NCI-H146 (cell line): ENCODE results near the gene CARMIL1.
"Not testable (repeated sequence)": the region's sequence is repeated elsewhere in the genome, so short reads cannot be mapped to it uniquely, and the experiment has no call there.

ENCODE experiments used
- DNase-seq: peaks from one replicate; lab custom pipeline; 2025; lab: John Stamatoyannopoulos, UW

The CARMIL1 gene

DNA sequence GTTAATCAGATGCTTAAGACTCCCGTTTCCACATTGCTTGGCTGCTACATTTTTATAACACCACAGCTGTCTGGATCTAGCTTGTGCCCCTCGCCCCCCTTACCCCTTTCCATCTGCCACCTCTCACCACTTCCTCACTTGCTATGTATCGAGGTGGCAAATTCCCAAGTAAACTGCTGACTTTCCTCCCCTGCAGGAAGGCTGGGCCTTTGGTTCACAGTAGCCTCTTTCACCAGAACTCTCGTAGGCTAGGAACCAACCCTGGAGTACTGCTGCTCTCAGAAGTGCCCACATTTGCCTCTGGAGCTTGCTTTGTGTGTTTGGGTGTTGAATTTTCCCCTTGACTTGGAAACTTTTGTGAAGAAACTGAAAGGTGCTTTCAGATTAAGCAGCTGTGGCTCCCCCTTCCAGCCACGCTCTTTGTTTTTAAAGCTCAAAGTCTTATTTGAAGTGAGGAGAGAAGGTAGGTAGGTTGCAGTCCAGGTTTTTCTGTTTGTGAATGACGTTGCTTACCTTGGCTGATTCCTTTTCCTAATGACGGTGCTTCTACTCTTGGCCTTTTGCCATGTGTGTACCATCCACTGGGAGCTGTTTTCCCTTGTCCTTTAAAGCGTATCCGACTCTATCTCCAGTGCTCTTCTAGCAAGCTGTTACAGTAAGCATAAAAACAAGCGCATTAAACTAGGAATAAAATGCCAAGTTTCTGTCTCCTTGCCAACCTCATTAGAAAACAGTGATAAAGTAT is 90.4 kb downstream of the CARMIL1 start:
- DNase-seq: peak; percentile 81

DNA sequence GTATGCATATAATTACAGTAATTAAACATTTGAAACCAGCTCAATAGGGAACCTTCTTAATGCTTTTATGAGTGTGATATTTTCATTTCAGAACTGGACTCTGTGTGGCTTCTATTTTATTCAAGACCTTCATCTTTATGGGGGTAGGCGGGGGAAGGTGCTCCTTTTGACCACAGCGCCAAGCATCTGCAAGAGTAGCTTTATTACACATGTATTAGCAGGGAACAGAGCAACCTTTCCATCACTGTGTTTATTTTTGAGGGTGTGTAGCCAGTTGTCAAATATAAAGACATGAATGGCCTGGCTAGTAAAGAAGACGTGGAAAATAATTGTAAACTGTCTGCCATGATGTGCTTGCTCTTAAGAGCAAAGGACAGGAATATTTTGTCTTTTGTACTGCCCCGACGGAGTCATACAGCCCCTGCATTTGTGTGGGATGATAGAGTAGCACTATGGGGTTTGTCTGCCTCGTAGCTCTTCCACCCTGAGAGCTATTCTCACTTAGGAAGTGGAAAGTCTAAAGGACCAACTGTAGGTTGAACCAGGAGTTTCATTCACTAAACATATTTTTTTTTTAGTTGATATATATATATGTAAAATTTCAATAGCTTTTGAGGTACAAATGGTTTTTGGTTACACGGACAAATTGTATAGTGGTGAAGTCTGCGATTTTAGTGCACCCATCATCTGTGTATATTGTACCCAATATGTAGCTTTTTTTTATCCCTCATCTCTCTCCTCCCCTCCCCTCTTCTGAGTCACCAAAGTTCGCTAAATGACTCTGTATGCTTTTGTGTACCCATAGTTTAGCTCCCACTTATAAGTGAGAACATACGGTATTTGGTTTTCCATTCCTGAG is 91.2 kb downstream of the CARMIL1 start:
- peak; percentile 81 for DNase-seq

DNA sequence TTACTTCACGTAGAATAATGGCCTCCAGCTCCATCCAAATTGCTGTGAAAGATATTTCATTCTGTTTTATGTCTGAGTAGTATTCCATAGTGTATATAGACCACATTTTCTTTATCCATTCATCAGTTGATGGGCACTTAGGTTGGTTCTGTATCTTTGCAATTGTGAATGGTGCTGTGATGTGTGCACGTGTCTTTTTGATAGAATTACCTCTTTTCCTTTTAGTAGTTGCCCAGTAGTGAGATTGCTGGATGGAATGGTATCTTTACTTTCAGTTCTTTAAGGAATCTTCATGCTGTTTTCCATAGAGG is 91.8 kb downstream of the CARMIL1 start:
- no peak for DNase-seq

DNA sequence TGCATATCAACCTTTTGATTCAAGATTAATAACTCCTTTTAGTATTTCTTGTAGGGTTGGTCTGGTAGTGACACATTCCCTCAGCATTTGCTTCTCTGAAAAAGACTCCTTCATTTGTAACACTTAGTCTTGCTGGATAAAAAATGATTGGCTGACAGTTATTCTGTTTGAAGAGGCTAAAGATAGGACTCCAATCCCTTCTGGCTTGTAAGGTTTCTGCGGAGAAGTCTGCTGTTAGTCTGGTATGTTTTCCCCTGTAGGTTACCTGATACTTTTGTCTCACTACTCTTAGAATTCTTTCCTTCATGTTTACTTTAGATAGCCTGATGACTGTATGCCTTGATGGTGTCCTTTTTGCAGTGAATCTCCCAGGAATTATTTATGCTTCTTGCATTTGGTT is 96.0 kb downstream of the CARMIL1 start:
- no peak for DNase-seq

DNA sequence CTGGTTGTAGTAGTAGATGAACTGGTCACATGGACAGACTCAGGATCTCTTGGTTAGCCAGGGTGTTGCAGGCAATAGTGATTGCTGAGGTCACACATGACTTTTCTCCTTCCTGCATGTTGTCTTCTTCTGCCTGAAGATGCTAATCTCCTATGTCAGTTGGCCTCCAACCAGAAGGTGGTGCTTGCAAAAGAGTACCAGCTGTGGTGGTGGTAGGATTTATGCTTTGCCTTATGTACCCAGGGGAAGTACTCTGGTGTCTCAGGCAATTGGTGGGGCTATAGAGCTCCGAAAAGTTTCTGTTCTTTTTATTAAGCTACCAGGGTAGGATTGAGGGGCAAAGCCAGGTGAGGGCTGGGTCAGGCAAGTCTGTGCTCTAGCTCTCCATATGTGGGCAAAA is 98.5 kb downstream of the CARMIL1 start:
- no peak for DNase-seq

DNA sequence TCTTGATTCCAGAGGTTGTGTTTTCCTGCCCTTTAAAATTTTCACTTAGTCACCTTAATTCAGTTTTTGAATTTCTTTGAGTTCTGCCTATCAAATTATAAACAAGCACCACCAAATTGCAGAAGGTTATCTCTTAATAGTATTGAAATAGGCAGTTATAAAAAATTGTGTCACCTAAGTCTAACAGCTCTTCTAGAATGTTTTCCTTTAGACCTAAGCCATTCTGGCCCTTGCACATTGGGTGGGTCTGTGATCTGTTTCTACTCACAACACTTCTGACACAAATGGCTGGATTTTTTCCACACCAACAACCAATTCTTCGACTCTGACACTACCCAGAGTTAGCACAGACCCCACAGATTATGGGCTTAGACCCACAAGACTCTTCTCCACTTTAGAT is 101.9 kb downstream of the CARMIL1 start:
- no peak for DNase-seq

DNA sequence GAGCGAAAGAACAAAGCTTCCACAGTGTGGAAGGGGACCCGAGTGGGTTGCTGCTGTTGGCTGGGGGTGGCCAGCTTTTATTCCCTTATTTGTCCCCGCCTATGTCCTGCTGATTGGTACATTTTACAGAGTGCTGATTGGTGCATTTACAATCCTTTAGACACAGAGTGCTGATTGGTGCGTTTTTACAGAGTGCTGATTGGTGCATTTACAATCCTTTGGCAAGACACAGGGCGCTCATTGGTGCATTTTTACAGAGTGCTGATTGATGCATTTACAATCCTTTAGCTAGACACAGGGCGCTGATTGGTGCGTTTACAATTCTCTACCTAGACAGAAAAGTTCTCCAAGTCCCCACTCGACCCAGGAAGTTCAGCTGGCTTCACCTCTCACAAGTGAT is 103.3 kb downstream of the CARMIL1 start:
- not testable (repeated sequence) for DNase-seq

DNA sequence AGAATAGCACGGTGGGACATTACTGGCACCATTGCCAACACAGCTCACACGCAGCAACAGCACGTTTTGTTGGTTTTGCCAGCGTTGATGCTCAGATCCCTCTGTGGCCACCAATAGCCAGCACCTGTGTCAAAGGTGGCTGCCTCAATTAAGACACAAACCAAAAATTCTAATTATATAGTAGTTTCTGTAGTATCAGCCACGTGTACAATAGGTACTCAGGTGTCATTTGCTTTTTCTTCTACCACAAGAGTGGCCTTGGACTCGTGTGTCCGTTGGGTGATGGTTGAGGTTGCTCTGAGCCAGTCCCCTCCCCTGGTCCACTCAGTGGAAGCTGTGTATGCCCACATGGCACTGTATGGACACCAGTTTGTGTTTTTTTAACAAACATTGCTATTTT is 105.1 kb downstream of the CARMIL1 start:
- DNase-seq: no peak

DNA sequence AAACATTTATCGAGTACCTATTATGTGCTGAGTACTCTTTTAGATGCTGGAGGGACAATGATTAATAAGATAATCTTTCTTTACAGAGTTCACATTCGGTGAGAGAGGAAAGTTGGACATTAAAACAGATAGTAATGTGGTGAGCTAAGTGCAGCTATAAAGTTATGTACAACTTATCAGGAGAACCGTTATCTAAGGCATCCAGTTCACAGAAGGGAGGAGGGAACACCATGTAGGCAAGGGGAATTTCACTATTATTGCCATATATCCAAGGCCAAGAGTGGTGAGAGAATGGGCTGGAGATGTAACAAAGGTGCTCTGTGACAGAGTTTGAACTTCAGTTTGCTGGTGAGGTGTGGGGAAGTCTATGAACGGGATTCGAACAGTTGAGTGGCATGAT is 105.8 kb downstream of the CARMIL1 start:
- DNase-seq: no peak

DNA sequence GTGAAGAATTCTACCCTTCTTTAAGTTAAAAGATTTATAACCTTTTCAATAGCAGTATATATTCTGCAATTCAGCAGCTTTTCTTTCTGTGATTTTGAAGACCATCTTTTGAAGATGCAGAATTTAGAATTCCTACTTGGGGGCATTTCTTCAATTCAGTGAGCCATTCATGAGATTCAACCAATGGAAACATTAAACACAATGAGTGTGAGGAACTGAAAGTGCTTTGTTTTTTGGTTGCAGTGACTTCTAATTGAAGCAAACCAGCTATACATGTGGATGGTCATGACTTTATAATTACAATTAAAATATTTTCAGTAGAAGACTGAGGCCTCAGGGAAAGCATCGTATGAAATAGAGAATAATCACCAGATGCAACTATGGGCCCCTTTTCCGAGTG is 108.3 kb downstream of the CARMIL1 start:
- no peak for DNase-seq

DNA sequence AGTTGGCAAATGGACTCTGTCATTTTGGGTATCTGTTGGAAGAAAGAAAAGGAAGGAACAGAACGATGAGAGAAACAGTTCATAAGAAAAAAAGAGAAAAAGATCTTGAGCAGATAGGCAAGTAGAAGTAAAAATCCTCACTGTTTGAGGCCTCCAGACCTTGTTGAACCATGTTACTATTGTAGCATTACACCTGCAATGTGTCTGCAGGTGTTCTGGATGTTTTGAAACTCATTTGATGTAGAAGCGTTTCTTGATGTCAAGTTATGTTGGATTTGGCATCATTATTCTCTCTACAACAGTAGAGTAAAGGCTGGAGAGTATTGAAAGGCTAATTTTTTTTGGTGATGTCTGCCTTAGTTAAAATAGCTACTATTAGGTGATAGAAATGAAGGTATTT is 108.7 kb downstream of the CARMIL1 start:
- no peak for DNase-seq

DNA sequence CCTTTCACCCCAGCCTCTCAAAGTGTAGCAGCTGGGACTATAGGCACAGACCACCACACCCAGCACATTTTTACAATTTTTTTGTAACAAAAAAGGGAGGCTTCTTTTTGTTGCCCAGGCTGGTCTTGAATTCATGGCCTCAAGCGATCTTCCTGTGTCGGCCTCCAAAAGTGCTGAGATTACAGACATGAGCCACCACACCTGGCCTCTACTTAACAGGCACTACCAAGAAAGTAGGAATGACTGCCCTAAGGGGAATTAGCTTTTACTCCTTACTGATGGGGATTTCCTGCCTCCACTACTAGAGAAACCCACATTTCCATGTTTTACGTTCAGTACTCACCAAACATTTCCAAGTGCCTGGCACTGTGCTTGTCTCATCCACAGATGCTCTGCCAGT is 109.6 kb downstream of the CARMIL1 start:
- DNase-seq: no peak

DNA sequence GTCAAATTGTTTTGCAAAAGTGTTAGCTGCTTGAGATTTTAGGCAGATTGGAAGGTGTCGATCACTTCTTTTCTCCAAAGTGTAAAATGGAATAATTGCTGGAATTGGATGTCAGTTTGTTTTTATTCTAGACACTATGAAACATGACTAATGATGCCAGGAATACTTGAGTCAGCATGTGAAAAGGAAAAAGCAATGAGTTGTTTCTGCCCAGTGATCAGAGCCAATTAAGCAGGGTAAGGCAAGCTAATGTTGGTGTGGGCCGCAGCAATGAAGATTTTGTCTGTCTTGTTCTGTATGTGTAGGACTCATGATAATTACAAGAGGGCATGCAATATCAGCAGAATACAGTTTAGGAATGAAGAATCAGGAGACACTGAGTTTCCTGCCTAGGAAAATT is 110.3 kb downstream of the CARMIL1 start:
- DNase-seq: no peak

DNA sequence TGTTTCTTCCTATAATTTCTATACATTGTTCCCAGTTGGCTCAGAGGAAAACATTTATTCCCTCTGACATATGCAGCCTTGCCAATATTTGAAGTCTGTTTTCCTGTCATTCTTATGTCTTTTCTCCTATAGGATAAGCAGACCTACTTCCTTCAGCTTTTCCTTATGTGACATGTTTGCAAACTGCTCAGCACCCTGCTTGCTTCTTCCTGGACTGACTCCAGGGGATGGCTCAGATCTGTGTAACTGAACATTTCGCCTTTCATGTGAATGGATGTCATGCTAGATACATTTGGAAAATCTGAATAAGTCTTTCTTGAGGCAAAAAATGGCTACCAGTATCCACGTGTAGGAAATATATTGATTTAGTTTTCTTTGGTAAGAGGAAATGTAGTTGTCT is 113.2 kb downstream of the CARMIL1 start:
- DNase-seq: no peak

DNA sequence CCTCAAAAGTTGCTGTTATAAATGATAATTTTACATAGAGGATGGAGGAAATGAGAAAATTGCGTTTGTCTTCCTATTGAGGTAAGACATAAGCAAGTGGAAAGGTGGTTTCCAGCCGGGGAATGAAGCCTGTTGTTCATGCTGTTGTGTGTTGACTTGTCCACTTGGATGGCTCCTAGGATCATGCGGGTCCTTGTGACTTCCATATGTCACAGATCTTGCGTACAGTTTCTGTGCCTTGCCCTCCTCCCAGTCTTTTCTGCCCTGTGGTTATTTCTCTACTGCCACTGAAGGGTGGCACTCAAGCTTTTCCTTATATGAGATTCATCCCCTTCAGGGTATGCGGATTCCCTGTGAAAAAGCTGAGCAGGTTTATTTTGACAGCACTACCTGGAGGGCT is 116.6 kb downstream of the CARMIL1 start:
- no peak for DNase-seq

DNA sequence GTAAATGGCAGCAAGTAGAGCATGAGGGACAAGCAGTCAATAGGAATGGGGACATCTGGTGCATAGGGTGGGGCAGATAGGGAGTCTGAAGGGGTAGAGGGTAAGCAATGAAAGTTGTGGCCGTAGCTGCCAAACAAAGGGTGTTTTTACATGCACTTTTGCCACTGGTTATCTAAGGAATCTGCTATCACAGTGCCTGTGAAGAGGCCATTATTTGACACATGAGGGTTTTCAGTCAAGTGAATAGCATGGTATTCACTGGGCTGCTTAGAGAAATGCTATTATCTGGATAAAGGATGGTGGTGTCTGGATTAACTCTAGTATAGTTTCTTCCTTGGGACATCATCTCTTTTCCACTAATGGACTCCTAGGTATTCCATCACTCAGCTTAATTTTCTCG is 118.2 kb downstream of the CARMIL1 start:
- no peak for DNase-seq

DNA sequence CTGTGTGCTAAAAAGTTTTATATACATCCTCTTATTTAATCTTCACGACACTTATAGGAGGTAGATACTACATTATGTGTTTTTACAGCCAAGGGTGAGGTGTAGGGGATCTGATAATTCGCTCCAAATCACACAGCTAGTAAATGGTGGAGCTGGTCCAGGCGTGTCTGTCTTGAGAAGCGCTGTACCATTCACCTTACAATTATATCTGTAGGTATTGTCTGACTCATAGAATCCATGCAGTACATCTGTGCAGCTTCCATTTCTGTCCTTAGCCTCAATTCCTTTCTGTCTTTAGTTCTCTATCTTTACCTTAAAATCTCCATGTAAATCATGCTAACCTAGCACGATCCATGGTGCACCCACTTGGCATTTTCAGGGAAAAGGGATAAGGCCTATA is 120.7 kb downstream of the CARMIL1 start:
- no peak for DNase-seq

DNA sequence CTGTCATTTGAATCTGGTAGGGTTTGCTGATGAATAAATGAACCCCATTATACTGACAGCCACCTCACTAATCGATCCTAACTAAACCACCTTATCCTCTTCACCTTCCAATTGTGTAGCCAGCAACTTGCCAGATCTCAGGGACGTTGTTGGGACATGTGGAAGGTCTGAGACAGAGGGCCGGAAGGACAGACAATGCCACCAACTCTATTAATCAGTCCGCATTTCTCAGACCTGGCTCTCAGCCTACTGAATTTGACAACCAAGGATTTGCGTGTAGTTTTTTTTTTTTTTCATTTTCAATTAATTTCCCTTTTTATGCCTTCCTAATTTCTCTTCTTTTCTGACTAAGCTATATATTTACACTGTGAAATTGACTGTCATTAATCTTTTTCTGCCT is 122.5 kb downstream of the CARMIL1 start:
- no peak for DNase-seq

DNA sequence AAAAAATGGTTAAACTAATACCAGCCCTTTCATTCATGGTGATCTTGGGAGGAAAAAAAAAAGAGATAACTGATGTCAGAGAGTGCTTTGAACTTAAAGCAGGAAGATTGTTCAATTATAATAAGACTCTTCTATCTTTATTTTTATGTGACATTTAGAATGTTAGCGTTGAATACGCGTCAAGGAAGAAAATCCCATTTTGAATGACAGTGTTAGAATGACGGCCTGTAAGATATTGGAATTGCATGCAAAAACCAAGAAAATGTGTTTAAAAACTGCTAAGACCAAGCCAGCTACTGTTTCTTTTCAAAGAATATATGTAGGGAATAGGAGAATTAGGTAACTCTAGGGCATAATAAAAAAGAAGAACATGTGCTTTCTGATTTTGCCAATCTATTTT is 123.0 kb downstream of the CARMIL1 start:
- DNase-seq: no peak

DNA sequence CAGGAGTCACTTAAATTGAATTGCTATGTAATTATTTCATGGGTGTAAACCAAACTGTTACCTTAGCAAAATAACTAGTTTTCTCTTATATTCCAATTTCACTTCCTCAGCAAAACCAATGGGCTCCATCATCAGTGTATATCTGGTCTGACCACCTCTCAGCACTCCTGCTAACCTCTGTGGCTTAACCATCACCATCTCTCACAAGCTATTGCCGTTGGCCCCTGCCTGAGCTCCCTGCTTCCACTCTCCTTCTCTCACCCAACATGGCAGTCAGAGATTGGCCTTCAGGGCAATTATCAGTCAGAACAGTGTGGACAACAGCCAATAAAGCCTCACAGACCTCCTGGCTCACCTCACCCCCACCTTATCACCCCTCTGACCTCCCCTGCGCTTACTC is 124.0 kb downstream of the CARMIL1 start:
- DNase-seq: peak; percentile 25

DNA sequence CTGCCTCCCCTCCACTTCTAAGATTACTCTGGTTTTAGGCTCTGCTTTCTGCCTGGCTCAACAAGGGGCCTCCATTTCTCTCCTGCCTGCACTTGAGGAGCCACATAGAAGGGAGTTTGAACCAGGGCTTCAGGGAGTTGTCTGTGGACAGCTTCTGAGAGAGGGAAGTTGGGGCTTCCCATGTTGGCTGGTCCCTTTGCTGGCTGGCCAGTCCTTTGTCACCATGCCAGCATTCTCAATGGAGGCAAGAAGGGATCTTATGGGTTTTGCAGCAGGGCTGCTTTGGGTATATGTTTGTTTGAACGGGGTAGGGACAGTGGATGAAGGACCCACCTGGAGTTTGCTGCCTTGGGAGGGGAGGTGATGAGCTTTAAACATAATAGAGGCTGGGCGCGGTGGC is 124.9 kb downstream of the CARMIL1 start:
- DNase-seq: no peak

DNA sequence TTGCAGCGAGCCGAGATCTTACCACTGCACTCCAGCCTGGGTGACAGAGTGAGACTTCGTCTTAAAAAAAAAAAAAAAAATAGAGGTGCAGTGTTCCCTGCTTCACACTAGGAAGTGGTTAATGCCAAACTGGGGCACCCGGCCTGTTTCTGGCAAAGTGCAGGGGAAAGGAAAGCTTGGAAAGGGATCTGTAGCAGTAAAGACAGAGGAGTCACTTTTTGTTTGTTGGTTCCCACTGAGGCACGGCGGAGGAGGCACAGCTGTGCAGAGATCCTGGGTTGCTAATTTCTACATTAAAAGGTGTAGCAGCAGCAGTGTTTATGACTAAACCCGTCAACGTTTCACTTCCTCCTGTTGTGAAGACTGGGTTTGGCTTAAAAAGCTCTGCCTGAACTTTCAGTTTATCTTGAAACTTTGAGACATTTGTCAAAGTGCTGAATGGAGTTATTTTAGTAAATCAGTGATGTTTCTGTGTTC is 125.6 kb downstream of the CARMIL1 start:
- no peak for DNase-seq

DNA sequence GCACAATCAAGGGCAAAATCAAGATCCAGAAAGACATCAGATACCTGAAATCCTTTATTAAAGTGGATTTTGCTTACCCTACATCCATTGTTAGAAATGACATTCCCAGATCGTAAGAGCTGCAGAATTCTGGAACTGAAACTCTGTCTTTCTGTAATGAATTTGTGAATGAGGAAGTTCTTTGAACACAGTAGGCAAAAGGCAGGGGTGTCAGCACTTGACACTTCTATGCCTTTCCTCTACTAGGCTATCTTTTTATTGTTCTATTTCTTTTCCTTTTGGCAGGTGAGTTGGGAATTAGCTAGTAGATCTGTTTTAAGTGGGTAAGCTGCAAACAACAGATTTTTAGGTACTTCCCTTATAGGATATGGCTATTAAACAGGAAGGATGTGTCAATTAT is 126.3 kb downstream of the CARMIL1 start:
- DNase-seq: no peak

DNA sequence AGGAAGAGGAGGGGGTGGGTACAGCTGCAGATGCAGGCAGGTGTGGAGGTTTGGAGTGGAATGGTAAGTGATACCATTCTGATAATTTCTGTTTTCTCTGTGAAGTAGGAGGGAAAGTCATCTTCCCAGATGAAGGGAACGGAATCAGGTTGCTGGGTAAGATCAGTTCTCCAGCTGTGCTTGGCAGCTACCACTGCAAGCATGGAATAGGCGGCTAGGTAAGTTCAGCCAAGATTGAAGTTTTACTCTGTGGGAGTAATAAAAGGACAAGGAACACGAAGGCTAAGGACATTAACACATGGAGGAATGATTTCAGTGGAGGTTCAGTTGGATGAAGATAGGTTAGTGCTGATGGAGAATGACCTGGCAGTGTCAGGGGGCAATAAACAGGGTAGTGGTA is 128.3 kb downstream of the CARMIL1 start:
- DNase-seq: no peak
